ENCODE results near the gene HEBP2. TPM values are rescaled to one million over a fixed set of nuclear protein-coding genes. Genes with fewer than 3 reads are reported as not detected.

HEBP2 gene
- total and polyA plus RNA-seq, 2 of the 13 experiments (the other 11 are each of a cell fraction or from before 2014, with no cell fraction given) = 16.0 to 72.8 TPM

GRCh38 chr6:138403324-138403800 lies 661 bp upstream of the HEBP2 start (continued):
- no peak for TF ChIP-seq CENPBD1 (CRISPR knock-in tag; IDR thresholded peaks at IDR 0.05; ENCODE audit: borderline replicate concordance, low read depth)
- TF ChIP-seq ZFX (CRISPR knock-in tag; IDR thresholded peaks at IDR 0.05; ENCODE audit: low read depth) = no peak
- no peak for TF ChIP-seq IKZF1 (IDR thresholded peaks at IDR 0.05)
- TF ChIP-seq HMG20A (CRISPR knock-in tag; IDR thresholded peaks at IDR 0.05; ENCODE audit: borderline replicate concordance) = peak; percentile 12; the same call in 1 of the 2 replicates
- no peak for TF ChIP-seq SP2 (CRISPR knock-in tag; IDR thresholded peaks at IDR 0.05)
- no peak for TF ChIP-seq ZNF496 (CRISPR knock-in tag; IDR thresholded peaks at IDR 0.05; ENCODE audit: insufficient replicate concordance)
- no peak for TF ChIP-seq ZFP1 (CRISPR knock-in tag; IDR thresholded peaks at IDR 0.05)
- TF ChIP-seq ZNF232 (CRISPR knock-in tag; IDR thresholded peaks at IDR 0.05; ENCODE audit: borderline replicate concordance) = no peak
- TF ChIP-seq BATF2 (CRISPR knock-in tag; IDR thresholded peaks at IDR 0.05) = no peak
- no peak for TF ChIP-seq ZNF552 (CRISPR knock-in tag; IDR thresholded peaks at IDR 0.05; ENCODE audit: borderline replicate concordance)
- TF ChIP-seq KLF13 (CRISPR knock-in tag; IDR thresholded peaks at IDR 0.05) = no peak
- TF ChIP-seq HOXA3 (CRISPR knock-in tag; IDR thresholded peaks at IDR 0.05) = no peak
- TF ChIP-seq ARID4A (CRISPR knock-in tag; IDR thresholded peaks at IDR 0.05; ENCODE audit: borderline replicate concordance) = no peak
- no peak for TF ChIP-seq ZBTB2 (CRISPR knock-in tag; IDR thresholded peaks at IDR 0.05; ENCODE audit: low read depth)
- no peak for TF ChIP-seq ZNF331 (CRISPR knock-in tag; IDR thresholded peaks at IDR 0.05)
- no peak for TF ChIP-seq ELF1 (CRISPR knock-in tag; IDR thresholded peaks at IDR 0.05)
- TF ChIP-seq KLF9 (CRISPR knock-in tag; IDR thresholded peaks at IDR 0.05; ENCODE audit: low read depth) = no peak
- peak; percentile 45; the same call in 1 of the 2 replicates for TF ChIP-seq NR1H2 (CRISPR knock-in tag; IDR thresholded peaks at IDR 0.05; ENCODE audit: borderline replicate concordance, low read depth)
- no peak for TF ChIP-seq ZFP91 (CRISPR knock-in tag; IDR thresholded peaks at IDR 0.05; ENCODE audit: borderline replicate concordance)
- TF ChIP-seq ZMYM4 (CRISPR knock-in tag; IDR thresholded peaks at IDR 0.05) = no peak
- peak; percentile 12; the same call in 1 of the 2 replicates for TF ChIP-seq ZNF761 (CRISPR knock-in tag; conservative IDR thresholded peaks at IDR 0.05)
- no peak for TF ChIP-seq MXD4 (CRISPR knock-in tag; IDR thresholded peaks at IDR 0.05)
- TF ChIP-seq ZNF672 (CRISPR knock-in tag; IDR thresholded peaks at IDR 0.05) = no peak
- TF ChIP-seq PAX8 (CRISPR knock-in tag; IDR thresholded peaks at IDR 0.05; ENCODE audit: borderline replicate concordance) = 0 out of 2 replicates have a peak, but pooled peaks have one; percentile 15
